ENCODE data around the gene VGLL4. TPM values are rescaled to one million over a fixed set of nuclear protein-coding genes. Genes with fewer than 3 reads are reported as not detected.
A peak's percentile ranks its signal among the peaks of the same experiment; 100 is the strongest.

VGLL4 gene
- polyA plus RNA-seq, 6 donors from 2014 or later = 7.9 to 16.0 (median 13.8) TPM

DNA sequence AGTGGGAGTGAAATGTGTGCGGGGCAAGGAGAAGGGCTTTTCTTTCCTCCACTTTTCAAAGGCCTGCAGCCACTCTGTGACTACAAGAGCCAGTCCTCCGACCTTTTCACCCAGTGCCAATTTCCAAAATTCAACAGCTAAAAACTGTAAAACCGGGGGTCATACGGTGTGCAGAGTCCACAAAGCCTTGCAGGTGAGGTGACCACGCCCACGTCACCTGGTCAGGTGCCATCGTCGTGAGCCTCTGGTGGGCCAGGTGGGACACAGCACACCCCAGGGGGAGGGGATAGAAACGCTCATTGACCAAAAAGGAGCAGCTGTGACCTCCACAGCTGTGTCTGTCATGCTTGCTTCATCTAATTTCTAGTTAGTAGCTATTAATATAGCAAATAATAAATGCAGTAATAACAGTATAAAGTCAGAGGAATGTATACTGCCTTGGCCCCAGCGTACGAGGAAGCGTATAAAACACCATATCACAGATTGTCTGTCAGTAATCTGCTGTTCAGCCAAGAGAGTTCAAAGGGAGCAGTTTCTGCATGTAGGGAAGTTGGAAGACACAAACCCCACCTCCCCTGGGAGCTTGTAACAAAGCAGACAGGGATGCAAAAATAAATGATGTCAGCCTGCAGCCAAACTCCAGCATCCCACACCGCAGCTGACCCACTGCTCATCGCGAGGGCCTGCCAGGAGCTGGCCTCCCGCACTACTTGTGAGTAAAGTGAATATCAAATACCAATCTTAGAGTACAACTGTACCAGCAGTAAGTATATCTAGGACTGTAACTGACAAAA lies 86.7 kb downstream of the VGLL4 start:
- Mint-ChIP-seq H3K4me3 (no peak overlapping the region), H3K4me1 (peaks cover 0 to 8% (median 0%) of the 10 kb centered on the region in 3 donors), H3K36me3 (peaks cover 6 to 10% of the 10 kb centered on the region in 2 donors), H3K27me3 (no peaks in the 10 kb centered on the region), H3K27ac (peak overlapping the region in 3 of 6 donors; percentile 15 to 69 (median 42)), H3K9me3 (no peaks in the 10 kb centered on the region)
- DNase-seq = no peak
- no peak for ATAC-seq (ENCODE audit: low read depth in 2 of 2)

DNA sequence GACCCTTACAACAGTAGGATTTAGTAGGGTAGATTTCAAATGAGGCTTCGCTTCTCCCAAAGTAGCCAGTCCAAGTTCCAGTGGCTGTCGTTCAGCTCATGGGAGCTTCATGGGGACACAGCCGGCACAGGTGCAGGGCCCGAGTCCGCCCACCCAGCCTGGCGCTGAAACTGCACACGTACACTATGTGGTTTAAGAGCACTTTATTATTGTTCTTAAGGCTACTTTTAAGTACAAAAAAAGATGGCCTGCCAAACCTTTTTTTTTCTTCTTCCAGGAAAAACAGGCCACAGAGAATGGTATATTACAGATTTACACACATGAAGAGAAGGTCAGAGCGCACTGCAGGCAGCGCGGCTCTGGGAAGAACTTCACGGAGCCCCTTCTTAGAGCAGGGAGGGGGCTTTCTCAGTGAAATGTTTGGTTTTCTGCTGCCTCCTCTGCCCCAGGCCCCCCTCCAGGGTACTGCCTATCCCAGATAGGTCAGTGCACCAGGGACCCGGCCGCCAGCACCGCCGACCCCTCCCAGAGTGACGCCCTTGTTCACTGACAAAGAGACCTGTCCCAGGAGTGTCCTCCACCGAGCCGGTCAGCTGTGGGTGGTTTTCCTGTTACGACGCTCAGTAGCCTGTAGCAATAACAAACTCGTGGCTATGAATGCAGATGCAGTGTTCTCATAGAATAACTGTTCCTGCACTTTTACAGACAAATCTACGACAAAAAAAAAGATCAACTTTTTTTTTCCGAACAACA lies 87.7 kb downstream of the VGLL4 start:
- Mint-ChIP-seq H3K27me3 (no peaks in the 10 kb centered on the region), H3K4me1 (peaks cover 0 to 8% (median 3%) of the 10 kb centered on the region in 3 donors), H3K36me3 (peaks cover 6 to 10% of the 10 kb centered on the region in 2 donors), H3K27ac (no peak overlapping the region), H3K9me3 (peaks cover 0 to 1% (median 0%) of the 10 kb centered on the region in 7 donors), H3K4me3 (no peak overlapping the region)
- DNase-seq = no peak
- ATAC-seq (ENCODE audit: low read depth in 2 of 2) = no peak

DNA sequence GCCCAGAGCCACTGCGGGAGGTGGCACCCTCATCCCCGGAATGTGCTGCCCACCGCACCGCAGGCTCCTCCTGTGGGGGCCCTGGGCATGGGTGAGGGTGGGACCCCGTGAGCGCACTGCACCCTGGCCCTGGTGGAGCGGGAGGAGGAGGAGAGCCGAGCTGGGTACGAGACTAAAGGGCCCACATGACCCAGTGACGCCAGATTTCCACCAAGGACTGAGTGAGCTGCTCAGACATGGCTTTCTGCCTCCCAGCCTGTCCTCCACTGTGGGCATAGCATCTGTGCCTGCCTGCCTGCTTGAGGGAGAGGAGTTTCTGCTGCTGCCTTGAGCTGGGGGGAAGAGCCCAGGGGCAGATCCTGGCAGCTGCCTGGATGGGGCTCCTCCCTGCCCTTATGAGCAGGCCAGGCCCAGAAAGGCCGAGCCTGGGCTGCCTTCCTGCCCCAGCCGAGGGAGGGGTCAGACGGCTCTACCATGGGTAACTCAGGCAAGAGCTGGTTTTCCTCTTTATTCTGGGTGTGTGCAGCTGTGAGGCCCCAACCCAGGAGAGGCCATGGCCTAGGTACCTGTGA lies 88.4 kb downstream of the VGLL4 start:
- Mint-ChIP-seq H3K4me1 (peaks cover 3 to 13% (median 10%) of the 10 kb centered on the region in 3 donors), H3K27me3 (no peaks in the 10 kb centered on the region), H3K27ac (peak overlapping the region in 1 of 6 donors; percentile 56), H3K4me3 (no peak overlapping the region), H3K9me3 (peaks cover 0 to 3% (median 0%) of the 10 kb centered on the region in 7 donors), H3K36me3 (peaks cover 6 to 9% of the 10 kb centered on the region in 2 donors)
- ATAC-seq (ENCODE audit: low read depth in 2 of 2) (no peak), DNase-seq (no peak)

DNA sequence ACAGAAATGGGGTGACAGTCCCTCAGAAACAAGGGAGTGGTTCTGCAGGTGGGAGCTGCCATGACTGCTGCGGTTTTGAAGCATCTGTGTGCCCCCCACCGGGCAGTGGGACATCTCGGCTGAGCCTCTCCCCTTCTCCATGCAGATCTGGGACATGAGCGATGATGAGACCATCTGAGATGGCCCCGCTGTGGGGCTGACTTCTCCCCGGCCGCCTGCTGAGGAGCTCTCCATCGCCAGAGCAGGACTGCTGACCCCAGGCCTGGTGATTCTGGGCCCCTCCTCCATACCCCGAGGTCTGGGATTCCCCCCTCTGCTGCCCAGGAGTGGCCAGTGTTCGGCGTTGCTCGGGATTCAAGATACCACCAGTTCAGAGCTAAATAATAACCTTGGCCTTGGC lies 89.0 kb downstream of the VGLL4 start:
- DNase-seq (no peak), ATAC-seq (ENCODE audit: low read depth in 2 of 2) (no peak)
- Mint-ChIP-seq H3K27ac (no peak overlapping the region), H3K27me3 (no peaks in the 10 kb centered on the region), H3K9me3 (peaks cover 0 to 3% (median 0%) of the 10 kb centered on the region in 7 donors), H3K36me3 (peaks cover 3 to 6% of the 10 kb centered on the region in 2 donors), H3K4me3 (no peak overlapping the region), H3K4me1 (peaks cover 10 to 18% (median 17%) of the 10 kb centered on the region in 3 donors)

DNA sequence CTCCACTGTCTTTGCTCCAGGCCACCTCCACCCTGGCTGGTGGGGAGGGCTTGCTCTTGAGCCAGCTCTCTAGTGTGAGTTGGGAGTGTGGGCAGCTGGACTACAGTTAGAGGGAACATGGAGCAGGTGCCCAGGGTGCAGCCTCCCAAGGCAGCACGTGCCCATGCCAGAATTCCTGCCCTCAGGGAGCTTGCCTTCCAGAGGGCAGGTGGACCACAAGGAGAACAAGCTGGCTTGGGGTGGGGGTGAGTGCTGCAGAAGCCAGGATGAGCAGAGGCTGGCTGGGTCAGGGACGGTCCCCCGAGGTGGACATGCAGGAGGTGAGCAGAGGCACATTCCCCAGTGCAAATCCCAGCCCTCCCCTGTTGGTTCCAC lies 89.5 kb downstream of the VGLL4 start:
- Mint-ChIP-seq H3K4me3 (no peak overlapping the region), H3K36me3 (peaks cover 0 to 6% of the 10 kb centered on the region in 2 donors), H3K9me3 (peaks cover 0 to 3% (median 0%) of the 10 kb centered on the region in 7 donors), H3K27ac (no peak overlapping the region), H3K27me3 (no peaks in the 10 kb centered on the region), H3K4me1 (peaks cover 14 to 21% (median 20%) of the 10 kb centered on the region in 3 donors)
- DNase-seq (no peak), ATAC-seq (ENCODE audit: low read depth in 2 of 2) (no peak)

DNA sequence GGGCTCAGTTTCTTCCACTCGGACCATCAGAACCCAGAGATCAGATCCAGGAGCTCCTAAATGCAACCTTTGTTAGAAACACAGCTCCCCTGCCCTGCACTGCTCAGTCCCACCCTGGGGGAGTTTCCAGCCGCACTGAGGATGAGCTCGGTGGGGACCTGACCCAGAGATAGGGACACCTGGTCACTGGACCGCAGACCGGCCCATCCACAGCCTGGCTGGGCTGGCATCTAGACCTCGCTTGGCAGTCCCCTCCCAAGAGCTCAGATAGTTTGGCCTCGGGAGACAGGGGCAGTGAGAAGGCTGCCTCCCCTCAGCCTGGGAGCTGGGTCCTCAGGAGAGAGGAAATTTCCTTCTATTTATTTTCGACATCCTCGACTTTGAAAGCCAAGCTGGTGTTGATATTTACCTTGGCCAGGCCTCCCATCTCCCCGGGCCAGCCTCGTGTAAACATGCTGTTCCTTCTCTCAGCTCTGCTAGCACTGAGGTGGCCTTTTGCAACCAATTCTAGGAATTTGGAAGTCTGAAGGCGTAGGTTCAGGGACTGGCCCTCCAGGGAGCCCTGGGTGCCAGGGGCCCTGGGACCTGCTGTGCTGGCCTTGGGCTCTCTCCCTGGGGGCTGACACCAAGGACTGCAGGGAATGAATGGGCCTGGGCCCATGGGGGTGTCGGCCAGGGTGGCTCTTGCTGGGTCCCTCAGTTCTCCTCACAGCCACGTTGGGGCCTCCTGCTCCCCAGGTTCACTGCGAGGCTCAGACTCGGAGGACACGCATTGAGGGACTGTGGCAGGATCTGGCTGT lies 90.1 kb downstream of the VGLL4 start:
- no peak overlapping the region for H3K4me3 Mint-ChIP-seq
- H3K27me3 Mint-ChIP-seq = no peaks in the 10 kb centered on the region
- H3K27ac Mint-ChIP-seq = peak overlapping the region in 1 of 6 donors; percentile 87
- ATAC-seq (ENCODE audit: low read depth in 2 of 2) = no peak
- H3K9me3 Mint-ChIP-seq = peaks cover 0 to 3% (median 0%) of the 10 kb centered on the region in 7 donors
- DNase-seq = no peak
- H3K4me1 Mint-ChIP-seq = peaks cover 18 to 27% (median 22%) of the 10 kb centered on the region in 3 donors
- peaks cover 0 to 6% of the 10 kb centered on the region in 2 donors for H3K36me3 Mint-ChIP-seq

DNA sequence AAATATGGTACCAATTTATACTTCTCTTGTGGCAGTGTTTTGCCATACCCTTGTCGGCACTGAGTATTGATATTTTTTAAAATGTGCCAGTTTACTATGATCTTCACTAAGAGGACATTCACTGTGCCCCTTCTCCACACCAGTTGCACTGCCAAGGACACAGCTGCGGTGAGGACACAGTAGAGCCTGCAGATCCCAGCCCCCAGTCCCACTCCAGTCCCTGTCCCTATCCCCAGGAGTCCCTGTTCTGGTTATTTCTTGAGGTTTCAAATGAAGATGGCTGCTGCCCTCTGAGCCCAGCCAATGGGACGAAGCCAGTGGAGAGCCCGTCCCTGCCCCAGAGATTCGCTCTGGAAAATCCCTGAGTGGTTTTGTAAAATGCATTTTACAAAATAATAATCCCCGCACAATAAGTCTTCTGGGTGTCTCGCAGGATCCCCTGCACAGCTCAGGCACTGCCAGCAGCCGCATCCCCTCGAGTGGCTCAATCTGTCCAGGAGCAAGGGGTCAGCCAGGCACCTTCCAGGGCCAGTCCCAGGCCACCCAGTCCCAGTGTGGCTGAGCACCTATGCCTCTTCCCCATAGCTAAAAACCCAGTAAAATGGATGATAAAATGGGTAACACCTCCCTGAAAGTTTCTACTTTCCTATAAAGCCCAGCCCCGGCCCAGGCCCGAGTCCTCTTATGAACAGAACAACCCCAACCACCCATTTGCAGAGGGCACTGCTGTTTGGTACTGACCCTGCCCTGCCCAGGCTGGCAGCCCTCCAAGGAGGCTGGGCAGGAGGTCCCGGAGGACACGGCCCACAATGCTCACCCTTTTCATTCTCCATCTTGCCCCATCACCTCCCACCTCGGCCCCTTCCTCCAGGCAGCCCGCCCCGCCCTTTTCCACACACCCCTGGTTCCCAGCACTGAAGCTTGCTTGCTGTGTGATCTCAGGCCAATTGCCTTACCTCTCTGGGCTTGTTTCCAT lies 91.1 kb downstream of the VGLL4 start:
- Mint-ChIP-seq H3K4me1 (peaks cover 21 to 29% (median 22%) of the 10 kb centered on the region in 3 donors), H3K36me3 (peaks cover 0 to 6% of the 10 kb centered on the region in 2 donors), H3K27me3 (no peaks in the 10 kb centered on the region), H3K4me3 (no peak overlapping the region), H3K9me3 (peaks cover 0 to 3% (median 0%) of the 10 kb centered on the region in 7 donors), H3K27ac (peak overlapping the region in 3 of 6 donors; percentile 12 to 87 (median 68))
- DNase-seq (no peak), ATAC-seq (ENCODE audit: low read depth in 2 of 2) (no peak)

DNA sequence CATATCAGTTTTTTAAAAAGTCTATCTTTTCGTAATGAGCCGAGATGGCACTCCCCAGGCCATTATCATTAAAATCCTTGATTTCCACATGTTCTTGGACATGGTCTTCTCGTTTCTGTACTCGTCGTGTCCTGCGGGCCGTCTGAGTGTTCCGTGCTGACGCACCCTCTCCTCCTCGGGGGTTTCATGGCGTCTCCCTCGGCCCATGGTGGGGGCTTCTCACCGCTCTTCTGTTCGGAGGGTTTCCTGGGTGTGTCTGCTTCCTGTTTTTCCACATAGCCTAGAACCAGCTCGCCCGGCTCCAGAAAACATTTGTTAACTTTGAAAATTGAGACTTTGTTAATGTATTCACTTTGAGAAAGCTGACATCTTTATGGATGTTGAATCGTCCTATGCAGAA lies 92.7 kb downstream of the VGLL4 start:
- no peak for DNase-seq
- Mint-ChIP-seq H3K9me3 (peaks cover 0 to 4% (median 0%) of the 10 kb centered on the region in 7 donors), H3K36me3 (peaks cover 0 to 7% of the 10 kb centered on the region in 2 donors), H3K27me3 (no peaks in the 10 kb centered on the region), H3K4me1 (peaks cover 21 to 29% (median 22%) of the 10 kb centered on the region in 3 donors), H3K27ac (peak overlapping the region in 4 of 6 donors; percentile 22 to 34 (median 26)), H3K4me3 (peak overlapping the region in 1 of 8 donors; percentile 59)
- ATAC-seq (ENCODE audit: low read depth in 2 of 2) = no peak

DNA sequence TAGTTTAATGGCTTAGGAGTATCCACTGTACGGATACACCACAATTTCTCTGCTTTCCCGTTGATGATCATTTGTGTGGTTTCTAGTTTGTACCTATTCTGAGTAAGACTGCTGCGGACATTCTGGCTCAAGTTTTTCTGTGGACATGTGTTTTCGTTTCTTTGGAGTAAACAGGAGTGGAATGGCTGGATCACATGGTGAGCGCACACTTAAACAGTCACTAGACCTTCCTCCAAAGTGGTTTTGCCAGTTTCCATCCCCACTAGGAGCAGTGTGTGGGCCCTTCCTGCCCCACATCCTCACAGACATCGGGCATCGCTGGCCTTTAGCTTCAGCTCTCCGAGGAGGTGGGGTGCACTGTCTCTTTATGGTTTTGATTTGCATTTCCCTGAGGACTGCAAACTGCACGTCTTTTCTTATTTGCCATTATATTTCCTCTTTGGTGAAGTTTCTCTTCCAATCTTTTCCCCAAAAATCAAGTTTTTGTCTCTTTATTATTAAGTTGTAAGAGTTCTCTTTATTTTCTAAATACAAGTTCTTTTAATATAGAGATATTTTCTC lies 94.1 kb downstream of the VGLL4 start:
- ATAC-seq (ENCODE audit: low read depth in 2 of 2) = no peak
- Mint-ChIP-seq H3K4me3 (no peak overlapping the region), H3K27me3 (no peaks in the 10 kb centered on the region), H3K9me3 (peaks cover 0 to 4% (median 0%) of the 10 kb centered on the region in 7 donors), H3K36me3 (peaks cover 0 to 7% of the 10 kb centered on the region in 2 donors), H3K4me1 (peaks cover 21 to 29% (median 22%) of the 10 kb centered on the region in 3 donors), H3K27ac (peak overlapping the region; percentile 3 to 82 (median 16))
- no peak for DNase-seq

DNA sequence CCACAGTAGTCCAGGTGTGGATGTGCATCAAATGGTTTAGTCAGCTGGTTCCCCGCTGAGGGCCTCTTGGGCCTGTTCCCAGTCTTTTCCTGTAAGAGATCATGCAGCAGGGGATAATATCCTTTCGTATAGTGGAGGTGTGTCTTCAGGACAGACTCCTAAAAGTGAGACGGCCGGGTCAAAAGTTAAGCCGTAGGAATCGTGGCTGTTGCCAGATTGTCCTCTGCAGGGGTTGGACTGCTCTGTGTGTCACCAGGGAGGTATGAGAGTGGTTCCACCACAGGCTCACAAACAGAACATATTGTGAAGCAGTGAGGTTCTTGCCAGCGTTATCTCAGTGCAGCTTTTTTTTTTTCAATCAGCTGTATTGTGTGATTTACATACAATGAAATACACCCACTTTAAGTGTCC lies 95.0 kb downstream of the VGLL4 start:
- ATAC-seq (ENCODE audit: low read depth in 2 of 2) (no peak), DNase-seq (no peak)
- H3K27me3 Mint-ChIP-seq = no peaks in the 10 kb centered on the region
- peak overlapping the region in 4 of 6 donors; percentile 21 to 73 (median 54) for H3K27ac Mint-ChIP-seq
- H3K4me1 Mint-ChIP-seq = peaks cover 21 to 29% (median 22%) of the 10 kb centered on the region in 3 donors
- peaks cover 0 to 7% of the 10 kb centered on the region in 2 donors for H3K36me3 Mint-ChIP-seq
- H3K9me3 Mint-ChIP-seq = peaks cover 0 to 4% (median 0%) of the 10 kb centered on the region in 7 donors
- no peak overlapping the region for H3K4me3 Mint-ChIP-seq

DNA sequence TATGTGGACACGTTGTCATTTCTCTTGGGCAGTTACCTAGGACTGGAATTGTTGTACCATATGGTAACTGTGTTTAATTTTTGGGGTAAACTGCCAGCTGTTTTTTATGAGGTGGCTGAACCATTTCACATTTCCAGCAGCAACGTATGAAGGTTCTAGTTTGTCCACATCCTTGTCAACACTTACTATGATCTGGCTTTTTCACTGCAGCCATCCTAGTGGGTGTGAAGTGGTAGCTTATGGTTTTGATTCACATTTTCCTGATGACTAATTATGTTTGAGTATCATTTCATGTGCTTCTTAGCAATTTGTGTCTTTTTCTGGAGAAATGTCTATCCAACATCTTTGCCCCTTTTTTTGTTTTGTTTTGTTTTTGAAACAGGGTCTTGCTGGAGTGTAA lies 96.2 kb downstream of the VGLL4 start:
- ATAC-seq (ENCODE audit: low read depth in 2 of 2) = no peak

More for the DNA sequence above, 96.2 kb downstream of the VGLL4 start:
- H3K4me3 Mint-ChIP-seq = no peak overlapping the region
- H3K27me3 Mint-ChIP-seq = no peaks in the 10 kb centered on the region
- DNase-seq = no peak
- H3K36me3 Mint-ChIP-seq = peaks cover 0 to 7% of the 10 kb centered on the region in 2 donors
- H3K9me3 Mint-ChIP-seq = peaks cover 0 to 4% (median 0%) of the 10 kb centered on the region in 7 donors
- peaks cover 18 to 29% (median 21%) of the 10 kb centered on the region in 3 donors for H3K4me1 Mint-ChIP-seq
- no peak overlapping the region for H3K27ac Mint-ChIP-seq
